GM21737 (cell line): ENCODE measurements around the gene LGALS9B.
"Not testable (repeated sequence)": the region's sequence is repeated elsewhere in the genome, so short reads cannot be mapped to it uniquely, and the experiment has no call there.

Experiments used
- ATAC-seq: cut with Tn5 transposase; IDR thresholded peaks from one replicate; pipeline ENCODE4 v1.9.1; 2021; ENCODE audit warnings: mild to moderate bottlenecking, moderate library complexity; ENCODE audit not compliant: unreplicated experiment

The LGALS9B gene

GRCh38 chr17:20467447-20467846 is at the start of gene LGALS9B:
Gene LGALS9B (minus strand): TSS chr17:20467539. CDS start chr17:20467470, 69 bp downstream.
- ATAC-seq = not testable (repeated sequence)

- not testable (repeated sequence) for ATAC-seq
Measured at GRCh38 chr17:20516986-20517385, 49.6 kb upstream of the LGALS9B start.

- not testable (repeated sequence) for ATAC-seq
Measured at GRCh38 chr17:20515099-20515498, 47.8 kb upstream of the LGALS9B start.

- not testable (repeated sequence) for ATAC-seq
Measured at GRCh38 chr17:20513539-20513938, 46.2 kb upstream of the LGALS9B start.

- ATAC-seq = not testable (repeated sequence)
Measured at GRCh38 chr17:20512378-20512777, 45.0 kb upstream of the LGALS9B start.

GRCh38 chr17:20511778-20512177 is 44.4 kb upstream of the LGALS9B start:
- ATAC-seq = not testable (repeated sequence)

- not testable (repeated sequence) for ATAC-seq
Measured at GRCh38 chr17:20505333-20505732, 38.0 kb upstream of the LGALS9B start.

GRCh38 chr17:20504388-20505066 is 37.2 kb upstream of the LGALS9B start:
- not testable (repeated sequence) for ATAC-seq

- not testable (repeated sequence) for ATAC-seq
Measured at GRCh38 chr17:20501896-20502295, 34.6 kb upstream of the LGALS9B start.

GRCh38 chr17:20500346-20500745 is 33.0 kb upstream of the LGALS9B start:
- not testable (repeated sequence) for ATAC-seq

GRCh38 chr17:20495420-20495819 is 28.1 kb upstream of the LGALS9B start:
- not testable (repeated sequence) for ATAC-seq

- ATAC-seq = not testable (repeated sequence)
Measured at GRCh38 chr17:20494735-20495134, 27.4 kb upstream of the LGALS9B start.

GRCh38 chr17:20494147-20494546 is 26.8 kb upstream of the LGALS9B start:
- ATAC-seq = not testable (repeated sequence)

- not testable (repeated sequence) for ATAC-seq
Measured at GRCh38 chr17:20492971-20493370, 25.6 kb upstream of the LGALS9B start.

GRCh38 chr17:20492099-20492498 is 24.8 kb upstream of the LGALS9B start:
- not testable (repeated sequence) for ATAC-seq

GRCh38 chr17:20484930-20485329 is 17.6 kb upstream of the LGALS9B start:
- ATAC-seq = not testable (repeated sequence)

- ATAC-seq = not testable (repeated sequence)
Measured at GRCh38 chr17:20479889-20480591, 12.7 kb upstream of the LGALS9B start.

- ATAC-seq = not testable (repeated sequence)
Measured at GRCh38 chr17:20477398-20478071, 10.2 kb upstream of the LGALS9B start.

- not testable (repeated sequence) for ATAC-seq
Measured at GRCh38 chr17:20475137-20475831, 7.9 kb upstream of the LGALS9B start.

- not testable (repeated sequence) for ATAC-seq
Measured at GRCh38 chr17:20474081-20474480, 6.7 kb upstream of the LGALS9B start.

- ATAC-seq = not testable (repeated sequence)
Measured at GRCh38 chr17:20469946-20470345, 2.6 kb upstream of the LGALS9B start.
